A549 (cell line): ENCODE measurements around the gene DPEP2NB. TPM values are rescaled to one million over a fixed set of nuclear protein-coding genes. Genes with fewer than 3 reads are reported as not detected.
"Not testable (repeated sequence)": the region's sequence is repeated elsewhere in the genome, so short reads cannot be mapped to it uniquely, and the experiment has no call there.

Experiments used
- ATAC-seq, 2 experiments: fragments of 200-7000 bp in 1 of 2; fragments of >200 bp in 1 of 2; cut with Nextera tagmentation in 1 of 2; cut with Tn5 transposase in 1 of 2; 3 replicates each; pipeline versions ENCODE4 v1.8.0 to v1.9.1; 2018 to 2020; ENCODE audit warnings: mild to moderate bottlenecking in 1 of 2, moderate library complexity in 1 of 2
- CTCF ChIA-PET: fragments of 300-600 bp; sonication (Branson Sonifier 250); formaldehyde crosslinking; extraction: SDS; loops from one replicate; lab custom pipeline; 2021; ENCODE audit warnings: antibody characterized with exemption, inconsistent platforms; lab: Yijun Ruan, JAX
- POLR2A ChIA-PET: fragments of 350-600 bp; formaldehyde crosslinking; extraction: SDS; loops from one replicate; lab custom pipeline; 2021; ENCODE audit warnings: antibody characterized with exemption, inconsistent platforms; lab: Yijun Ruan, JAX
- DNase-seq, 2 experiments: peaks; one replicate each; pipeline versions ENCODE4 v3.0.0 to v3.0.0-alpha.2; 2011 to 2016; ENCODE audit warnings: low read depth in 1 of 2, low spot score in 1 of 2
- FAIRE-seq: peaks from 2 replicates; lab custom pipeline; 2011; peaks lifted over from hg19 to GRCh38; lab: Jason Lieb, UNC
- H3K27ac ChIP-seq, 2 experiments: fragments of >200 bp; sonication (Bioruptor Twin); formaldehyde crosslinking; 3 replicates each; pipeline ENCODE4 v1.5.1; 2016 to 2017
- H3K4me1 ChIP-seq: fragments of >200 bp; sonication (Bioruptor Twin); formaldehyde crosslinking; 3 replicates; pipeline ENCODE4 v1.6.1; 2016
- H3K4me2 ChIP-seq: fragments of >200 bp; sonication (Bioruptor Twin); formaldehyde crosslinking; 3 replicates; pipeline ENCODE4 v1.6.1; 2016
- H3K4me3 ChIP-seq: fragments of >200 bp; sonication (Bioruptor Twin); formaldehyde crosslinking; 3 replicates; pipeline ENCODE4 v1.5.1; 2016
- H3K9me3 ChIP-seq: fragments of >200 bp; sonication (Bioruptor Twin); formaldehyde crosslinking; 3 replicates; pipeline ENCODE4 v1.6.1; 2016
- BHLHE40 ChIP-seq: IDR thresholded peaks from 2 replicates; pipeline ENCODE4 v1.6.1; 2012; ENCODE audit warnings: low read depth, low read length, inconsistent platforms
- CBX2 ChIP-seq: fragments of 200-600 bp; sonication (generic); IDR thresholded peaks from 2 replicates; pipeline ENCODE4 v1.6.1; 2016; ENCODE audit warnings: low read depth, mild to moderate bottlenecking, borderline replicate concordance
- CHD4 ChIP-seq: fragments of 200-600 bp; sonication (generic); IDR thresholded peaks from 2 replicates; pipeline ENCODE4 v1.6.1; 2016; ENCODE audit warnings: antibody characterized with exemption, mild to moderate bottlenecking, borderline replicate concordance
- EHF ChIP-seq: fragments of 250-450 bp; sonication (Bioruptor Pico); IDR thresholded peaks from 2 replicates; pipeline ENCODE4 v1.5.0; 2020; ENCODE audit warnings: mild to moderate bottlenecking
- EHMT2 ChIP-seq: fragments of 200-600 bp; sonication (generic); IDR thresholded peaks from 2 replicates; pipeline ENCODE4 v1.6.1; 2016; ENCODE audit warnings: antibody characterized with exemption, low read depth, mild to moderate bottlenecking, moderate library complexity
- EP300 ChIP-seq, 2 experiments: fragments of >200 bp; sonication (Bioruptor Twin); formaldehyde crosslinking; IDR thresholded peaks; 2 replicates in 1 of 2; 3 replicates in 1 of 2; pipeline ENCODE4 v1.6.1; 2016 to 2017
- ESRRA ChIP-seq: fragments of 150-350 bp; IDR thresholded peaks from 2 replicates; pipeline ENCODE4 v1.6.1; 2014; ENCODE audit warnings: mild to moderate bottlenecking, low read length, borderline replicate concordance
- HDAC2 ChIP-seq: fragments of 200-600 bp; sonication (generic); IDR thresholded peaks from 2 replicates; pipeline ENCODE4 v1.6.1; 2016
- KDM1A ChIP-seq: fragments of 200-600 bp; sonication (generic); IDR thresholded peaks from 2 replicates; pipeline ENCODE4 v1.6.1; 2016; ENCODE audit warnings: low read depth, mild to moderate bottlenecking
- MYC ChIP-seq: IDR thresholded peaks from 2 replicates; pipeline ENCODE4 v1.6.1; 2012; ENCODE audit warnings: mild to moderate bottlenecking, inconsistent platforms, low read length, improper control_type of control experiment, borderline replicate concordance
- NFE2L2 ChIP-seq: fragments of 150-350 bp; conservative IDR thresholded peaks from 2 replicates; pipeline ENCODE4 v1.6.1; 2014; ENCODE audit warnings: low read length
- PHF8 ChIP-seq: fragments of 200-600 bp; sonication (generic); IDR thresholded peaks from 2 replicates; pipeline ENCODE4 v1.6.1; 2016; ENCODE audit warnings: low read depth, mild to moderate bottlenecking, antibody characterized with exemption, moderate library complexity, borderline replicate concordance
- POLR2A ChIP-seq: IDR thresholded peaks from 2 replicates; pipeline ENCODE4 v1.6.1; 2012; ENCODE audit warnings: mild to moderate bottlenecking, low read length
- POLR2AphosphoS2 ChIP-seq: conservative IDR thresholded peaks from 2 replicates; pipeline ENCODE4 v1.6.1; 2012; ENCODE audit warnings: low read length, improper control_type of control experiment, inconsistent platforms
- RNF2 ChIP-seq: fragments of 200-600 bp; sonication (generic); IDR thresholded peaks from 2 replicates; pipeline ENCODE4 v1.6.1; 2016; ENCODE audit warnings: low read depth, mild to moderate bottlenecking, antibody characterized with exemption, moderate library complexity, borderline replicate concordance
- TFCP2L1 ChIP-seq: fragments of 250-450 bp; sonication (Bioruptor Pico); IDR thresholded peaks from 2 replicates; pipeline ENCODE4 v1.5.0; 2021; ENCODE audit warnings: mild to moderate bottlenecking
- ZFP36 ChIP-seq: fragments of 450-650 bp; IDR thresholded peaks from 2 replicates; pipeline ENCODE4 v1.6.1; 2014; ENCODE audit warnings: borderline replicate concordance; ENCODE audit not compliant: partially characterized antibody
- ZNF302 ChIP-seq: fragments of 250-450 bp; sonication (Bioruptor Pico); IDR thresholded peaks from 2 replicates; pipeline ENCODE4 v1.9.0; 2021; ENCODE audit warnings: inconsistent platforms, mild to moderate bottlenecking, moderate library complexity
- WGBS: methylation state at CpG from one replicate; pipeline ENCODE4 v1.1.6; 2017; ENCODE audit errors: missing lambda C conversion rate; 5-methylcytosine and 5-hydroxymethylcytosine counted together
- polyA plus RNA-seq, 4 experiments: library from polyadenylated mRNA; depleted of rRNA in 3 of 4; stranded (reverse); fragments of >200 nt; fragmentation: RNase III in 1 of 4; extraction: RNeasy Plus Mini Kit Qiagen cat#74134 plus additional on column Dnase treatment in 1 of 4; gene quantifications; 2 replicates in 3 of 4; 3 replicates in 1 of 4; pipeline ENCODE4 v1.2.3, GENCODE V29; 2011 to 2017
- TF ChIP-seq, protein P1 (sequence below): fragments of 250-450 bp; sonication (Bioruptor Pico); IDR thresholded peaks from 2 replicates; pipeline ENCODE4 v1.5.0; 2021; ENCODE audit warnings: mild to moderate bottlenecking, moderate library complexity, borderline replicate concordance
- TF ChIP-seq, protein P2 (sequence below): IDR thresholded peaks from 2 replicates; pipeline ENCODE4 v1.6.1; 2012
- TF ChIP-seq, protein P3 (sequence below): IDR thresholded peaks from 2 replicates; pipeline ENCODE4 v1.6.1; 2012; ENCODE audit warnings: low read depth, borderline replicate concordance
- TF ChIP-seq, protein P4 (sequence below): fragments of 150-350 bp; IDR thresholded peaks from 2 replicates; pipeline ENCODE4 v1.6.1; 2014; ENCODE audit warnings: low read depth, mild to moderate bottlenecking, low read length
- TF ChIP-seq, protein P5 (sequence below): fragments of >200 bp; sonication (Bioruptor Twin); formaldehyde crosslinking; IDR thresholded peaks from 3 replicates; pipeline ENCODE4 v1.6.1; 2016

Gene DPEP2NB
- polyA plus RNA-seq, 2 of the 4 experiments (the other 2 are of a cell fraction) = not detected

DNA sequence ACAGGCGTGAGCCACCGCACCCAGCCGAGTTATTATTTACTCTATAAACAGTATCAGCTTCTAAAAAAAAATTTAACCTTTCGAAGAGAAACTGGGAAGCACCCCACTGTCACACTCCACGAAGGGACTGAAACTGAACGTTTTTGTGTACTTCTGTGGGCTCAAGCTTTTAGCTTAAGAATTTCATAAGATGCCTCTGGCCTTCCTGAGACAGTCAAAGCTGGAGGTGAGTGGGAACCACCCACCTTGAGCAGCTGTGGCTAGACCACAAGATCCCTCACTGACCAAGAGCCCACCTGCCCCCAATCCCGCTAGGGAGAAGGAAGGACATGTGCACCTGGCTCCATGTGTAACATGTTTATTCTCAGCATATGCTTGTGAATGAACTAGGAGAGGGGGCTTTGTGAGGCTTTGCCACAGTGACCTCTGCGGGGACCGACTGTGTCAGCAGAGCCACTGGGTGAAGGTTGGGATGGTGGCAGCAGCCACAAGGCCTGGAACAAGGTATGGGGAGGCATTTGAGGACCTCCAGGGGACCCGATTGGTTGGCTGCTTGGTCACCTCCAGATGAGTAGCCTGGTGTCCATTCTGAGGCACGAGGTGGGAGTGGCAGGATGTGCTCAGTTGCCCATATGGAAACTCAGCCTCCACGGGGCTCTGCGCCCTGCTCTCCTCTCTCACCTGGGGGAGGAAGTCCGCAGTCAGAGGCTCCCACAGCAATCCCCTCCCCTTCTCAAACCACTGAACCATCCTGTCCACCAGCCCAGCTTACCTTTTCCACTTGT lies 40.2 kb downstream of the DPEP2NB start:
- POLR2A ChIA-PET = no interaction called here
- H3K4me3 ChIP-seq = no peak overlapping the region
- FAIRE-seq = no peak
- DNase-seq = no peak
- CTCF ChIA-PET = no interaction called here
- ATAC-seq = no peak
- TF ChIP-seq, protein P1, sequence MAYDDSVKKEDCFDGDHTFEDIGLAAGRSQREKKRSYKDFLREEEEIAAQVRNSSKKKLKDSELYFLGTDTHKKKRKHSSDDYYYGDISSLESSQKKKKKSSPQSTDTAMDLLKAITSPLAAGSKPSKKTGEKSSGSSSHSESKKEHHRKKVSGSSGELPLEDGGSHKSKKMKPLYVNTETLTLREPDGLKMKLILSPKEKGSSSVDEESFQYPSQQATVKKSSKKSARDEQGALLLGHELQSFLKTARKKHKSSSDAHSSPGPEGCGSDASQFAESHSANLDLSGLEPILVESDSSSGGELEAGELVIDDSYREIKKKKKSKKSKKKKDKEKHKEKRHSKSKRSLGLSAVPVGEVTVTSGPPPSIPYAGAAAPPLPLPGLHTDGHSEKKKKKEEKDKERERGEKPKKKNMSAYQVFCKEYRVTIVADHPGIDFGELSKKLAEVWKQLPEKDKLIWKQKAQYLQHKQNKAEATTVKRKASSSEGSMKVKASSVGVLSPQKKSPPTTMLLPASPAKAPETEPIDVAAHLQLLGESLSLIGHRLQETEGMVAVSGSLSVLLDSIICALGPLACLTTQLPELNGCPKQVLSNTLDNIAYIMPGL (CRISPR knock-in tag) = no peak
- TF ChIP-seq, protein P2, sequence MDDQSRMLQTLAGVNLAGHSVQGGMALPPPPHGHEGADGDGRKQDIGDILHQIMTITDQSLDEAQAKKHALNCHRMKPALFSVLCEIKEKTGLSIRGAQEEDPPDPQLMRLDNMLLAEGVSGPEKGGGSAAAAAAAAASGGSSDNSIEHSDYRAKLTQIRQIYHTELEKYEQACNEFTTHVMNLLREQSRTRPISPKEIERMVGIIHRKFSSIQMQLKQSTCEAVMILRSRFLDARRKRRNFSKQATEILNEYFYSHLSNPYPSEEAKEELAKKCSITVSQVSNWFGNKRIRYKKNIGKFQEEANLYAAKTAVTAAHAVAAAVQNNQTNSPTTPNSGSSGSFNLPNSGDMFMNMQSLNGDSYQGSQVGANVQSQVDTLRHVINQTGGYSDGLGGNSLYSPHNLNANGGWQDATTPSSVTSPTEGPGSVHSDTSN = no peak
- TF ChIP-seq POLR2A (no peak), KDM1A (no peak), NFE2L2 (no peak), BHLHE40 (no peak), TFCP2L1 (CRISPR knock-in tag) (no peak), EHF (no peak), EP300 (IDR thresholded peaks at IDR 0.05) (no peak), ESRRA (no peak), EHMT2 (no peak)
- TF ChIP-seq, protein P3, sequence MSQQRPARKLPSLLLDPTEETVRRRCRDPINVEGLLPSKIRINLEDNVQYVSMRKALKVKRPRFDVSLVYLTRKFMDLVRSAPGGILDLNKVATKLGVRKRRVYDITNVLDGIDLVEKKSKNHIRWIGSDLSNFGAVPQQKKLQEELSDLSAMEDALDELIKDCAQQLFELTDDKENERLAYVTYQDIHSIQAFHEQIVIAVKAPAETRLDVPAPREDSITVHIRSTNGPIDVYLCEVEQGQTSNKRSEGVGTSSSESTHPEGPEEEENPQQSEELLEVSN = no peak
- H3K27ac ChIP-seq = no peak overlapping the region
- 58% methylated on average over 14 of the region's 14 CpGs for WGBS
- no peak overlapping the region for H3K4me2 ChIP-seq
- no peaks in the 10 kb centered on the region for H3K9me3 ChIP-seq
- no peaks in the 10 kb centered on the region for H3K4me1 ChIP-seq

DNA sequence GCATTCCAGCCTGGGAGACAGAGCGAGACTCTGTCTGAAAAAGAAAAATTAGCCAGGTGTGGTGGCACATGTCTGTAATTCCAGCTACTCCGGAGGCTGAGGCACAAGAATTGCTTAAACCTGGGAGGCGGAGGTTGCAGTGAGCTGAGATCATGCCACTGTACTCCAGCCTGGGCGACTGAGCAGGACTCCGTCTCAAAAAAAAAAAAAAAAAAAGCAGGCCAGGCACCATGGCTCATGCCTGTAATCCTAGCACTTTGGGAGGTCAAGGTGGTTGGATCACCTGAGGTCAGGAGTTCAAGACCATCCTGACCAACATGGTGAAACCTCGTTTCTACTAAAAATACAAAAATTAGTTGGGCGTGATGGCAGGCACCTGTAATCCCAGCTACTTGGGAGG lies 43.4 kb downstream of the DPEP2NB start:
- not testable (repeated sequence) for H3K9me3 ChIP-seq, H3K4me1 ChIP-seq, H3K27ac ChIP-seq, ATAC-seq, FAIRE-seq, DNase-seq, H3K4me2 ChIP-seq, H3K4me3 ChIP-seq
- WGBS = 83% methylated on average over 7 of the region's 7 CpGs
- ChIA-PET CTCF (interaction anchor here (1.4 kb wide), 1 partner anchor 10 kb away, joined by 5 read pairs; no protein-coding TSS in a partner anchor), POLR2A (interaction anchor here (0.6 kb wide), 1 partner anchor 165 kb away, joined by 6 read pairs; no protein-coding TSS in a partner anchor)

DNA sequence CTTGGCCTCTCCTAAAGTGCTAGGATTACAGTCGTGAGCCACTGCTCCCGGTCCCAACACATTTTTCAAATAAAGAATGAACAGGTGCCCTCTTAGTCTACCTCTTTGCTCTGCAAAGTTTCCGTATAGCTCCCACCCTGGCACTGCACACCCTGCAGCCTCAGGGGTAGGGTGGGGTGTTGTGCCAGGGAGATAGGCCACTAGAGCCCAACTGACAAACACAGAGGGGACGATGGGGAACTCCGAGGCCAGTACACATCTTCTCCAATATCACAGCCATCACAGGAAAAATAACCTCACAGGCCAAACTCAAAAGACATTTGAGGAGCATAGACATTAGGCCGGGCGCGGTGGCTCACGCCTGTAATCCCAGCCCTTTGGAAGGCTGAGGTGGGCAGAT lies 44.6 kb downstream of the DPEP2NB start:
- 96% methylated on average over 9 of the region's 9 CpGs for WGBS
- ATAC-seq (no peak), DNase-seq (no peak), FAIRE-seq (no peak)
- CTCF ChIA-PET = interaction anchor here (0.7 to 2.1 kb wide), 4 partner anchors 11 to 295 kb away, joined by 3 to 11 read pairs (median 4); no protein-coding TSS in a partner anchor
- H3K4me3 ChIP-seq = no peak overlapping the region
- POLR2A ChIA-PET = no interaction called here
- H3K4me1 ChIP-seq = peaks cover 19% of the 10 kb centered on the region
- no peaks in the 10 kb centered on the region for H3K9me3 ChIP-seq
- H3K27ac ChIP-seq = no peak overlapping the region
- H3K4me2 ChIP-seq = no peak overlapping the region
- TF ChIP-seq RNF2 = no peak
- TF ChIP-seq POLR2A = no peak
- no peak for TF ChIP-seq CBX2
- no peak for TF ChIP-seq ZFP36
- no peak for TF ChIP-seq ZNF302 (CRISPR knock-in tag)
- TF ChIP-seq KDM1A = no peak
- TF ChIP-seq, protein P4, sequence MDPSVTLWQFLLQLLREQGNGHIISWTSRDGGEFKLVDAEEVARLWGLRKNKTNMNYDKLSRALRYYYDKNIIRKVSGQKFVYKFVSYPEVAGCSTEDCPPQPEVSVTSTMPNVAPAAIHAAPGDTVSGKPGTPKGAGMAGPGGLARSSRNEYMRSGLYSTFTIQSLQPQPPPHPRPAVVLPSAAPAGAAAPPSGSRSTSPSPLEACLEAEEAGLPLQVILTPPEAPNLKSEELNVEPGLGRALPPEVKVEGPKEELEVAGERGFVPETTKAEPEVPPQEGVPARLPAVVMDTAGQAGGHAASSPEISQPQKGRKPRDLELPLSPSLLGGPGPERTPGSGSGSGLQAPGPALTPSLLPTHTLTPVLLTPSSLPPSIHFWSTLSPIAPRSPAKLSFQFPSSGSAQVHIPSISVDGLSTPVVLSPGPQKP = no peak
- TF ChIP-seq CHD4 = no peak
- no peak for TF ChIP-seq EHF
- TF ChIP-seq PHF8 = no peak
- no peak for TF ChIP-seq POLR2AphosphoS2
- TF ChIP-seq, protein P1 (CRISPR knock-in tag) = no peak
- no peak for TF ChIP-seq MYC
- TF ChIP-seq, protein P5, sequence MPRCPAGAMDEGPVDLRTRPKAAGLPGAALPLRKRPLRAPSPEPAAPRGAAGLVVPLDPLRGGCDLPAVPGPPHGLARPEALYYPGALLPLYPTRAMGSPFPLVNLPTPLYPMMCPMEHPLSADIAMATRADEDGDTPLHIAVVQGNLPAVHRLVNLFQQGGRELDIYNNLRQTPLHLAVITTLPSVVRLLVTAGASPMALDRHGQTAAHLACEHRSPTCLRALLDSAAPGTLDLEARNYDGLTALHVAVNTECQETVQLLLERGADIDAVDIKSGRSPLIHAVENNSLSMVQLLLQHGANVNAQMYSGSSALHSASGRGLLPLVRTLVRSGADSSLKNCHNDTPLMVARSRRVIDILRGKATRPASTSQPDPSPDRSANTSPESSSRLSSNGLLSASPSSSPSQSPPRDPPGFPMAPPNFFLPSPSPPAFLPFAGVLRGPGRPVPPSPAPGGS = no peak
- no peak for TF ChIP-seq HDAC2
- no peak for TF ChIP-seq EHMT2
